ENCODE data around the gene RNF224. TPM values are rescaled to one million over a fixed set of nuclear protein-coding genes. Genes with fewer than 3 reads are reported as not detected.

RNF224 gene
- total RNA-seq, 1 donor from 2014 or later: not detected

- intact Hi-C loops (cut with DNase I): loop anchor here (2.0 kb wide), 1 partner anchor 17 kb away; the partner anchor contains the start of genes ANAPC2 and SSNA1
Measured at GRCh38 chr9:137205126-137206069, 21.9 kb upstream of the RNF224 start, which contains the start of the genes NDOR1 and TMEM203. Gene NDOR1 (plus strand): TSS chr9:137205700. CDS start chr9:137205778, 78 bp downstream. Gene TMEM203 (minus strand): TSS chr9:137205648. CDS start chr9:137205414, 234 bp downstream.

DNA sequence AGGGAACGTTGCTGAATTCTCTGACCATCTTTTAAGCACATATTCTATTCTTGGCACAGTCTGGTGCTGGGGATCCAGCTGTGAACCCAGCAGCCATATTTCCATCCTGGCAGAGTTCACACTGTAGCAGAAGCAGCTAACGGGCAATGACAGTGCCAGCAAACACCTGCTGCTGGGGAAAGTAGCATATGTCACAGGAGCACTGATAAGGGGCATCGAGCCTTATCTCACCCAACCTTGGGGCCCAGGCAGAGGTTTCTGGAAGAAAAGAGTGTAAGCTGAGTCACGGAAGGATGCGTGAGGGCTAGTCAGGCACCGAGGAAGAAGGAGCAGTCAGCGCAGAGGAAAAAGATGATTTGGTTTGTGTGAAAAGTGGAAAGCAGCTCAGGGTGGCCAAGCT, 20.7 kb upstream of the RNF224 start:
- no peak for ATAC-seq
- no peak for DNase-seq (ENCODE audit: missing footprints)
- intact Hi-C loops (cut with DNase I): no loop called here

More at GRCh38 chr9:137205126-137206069, 21.9 kb upstream of the RNF224 start, which contains the start of the genes NDOR1 and TMEM203:
- peak; percentile 97 for DNase-seq (ENCODE audit: missing footprints)
- peak; percentile 56 for ATAC-seq

DNA sequence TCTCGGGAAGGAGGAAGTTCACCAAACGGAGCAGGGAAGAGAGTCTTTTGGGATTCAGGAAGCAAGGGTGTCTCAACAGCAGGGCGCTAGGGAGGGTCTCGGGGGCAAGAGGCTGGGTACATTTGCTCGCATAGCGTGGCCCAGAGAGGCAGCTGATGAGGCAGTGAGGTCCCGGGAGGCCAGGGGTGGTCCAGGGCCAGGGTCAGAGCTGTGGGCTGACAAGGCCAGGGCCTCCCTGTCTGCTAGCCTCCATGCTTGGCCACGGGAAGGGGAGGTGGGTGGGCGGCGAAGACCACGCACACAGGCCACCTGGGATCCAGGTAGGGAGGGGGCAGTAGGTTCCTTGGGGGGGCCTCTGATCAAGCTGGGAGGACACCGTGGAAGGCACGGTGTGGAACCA, 15.8 kb upstream of the RNF224 start:
- intact Hi-C loops (cut with DNase I): no loop called here

GRCh38 chr9:137212520-137212919, 14.8 kb upstream of the RNF224 start:
- intact Hi-C loops (cut with DNase I): no loop called here
- ATAC-seq: no peak
- DNase-seq (ENCODE audit: missing footprints): no peak

More for the DNA sequence above, 15.8 kb upstream of the RNF224 start:
- DNase-seq (ENCODE audit: missing footprints) (no peak), ATAC-seq (no peak)

DNA sequence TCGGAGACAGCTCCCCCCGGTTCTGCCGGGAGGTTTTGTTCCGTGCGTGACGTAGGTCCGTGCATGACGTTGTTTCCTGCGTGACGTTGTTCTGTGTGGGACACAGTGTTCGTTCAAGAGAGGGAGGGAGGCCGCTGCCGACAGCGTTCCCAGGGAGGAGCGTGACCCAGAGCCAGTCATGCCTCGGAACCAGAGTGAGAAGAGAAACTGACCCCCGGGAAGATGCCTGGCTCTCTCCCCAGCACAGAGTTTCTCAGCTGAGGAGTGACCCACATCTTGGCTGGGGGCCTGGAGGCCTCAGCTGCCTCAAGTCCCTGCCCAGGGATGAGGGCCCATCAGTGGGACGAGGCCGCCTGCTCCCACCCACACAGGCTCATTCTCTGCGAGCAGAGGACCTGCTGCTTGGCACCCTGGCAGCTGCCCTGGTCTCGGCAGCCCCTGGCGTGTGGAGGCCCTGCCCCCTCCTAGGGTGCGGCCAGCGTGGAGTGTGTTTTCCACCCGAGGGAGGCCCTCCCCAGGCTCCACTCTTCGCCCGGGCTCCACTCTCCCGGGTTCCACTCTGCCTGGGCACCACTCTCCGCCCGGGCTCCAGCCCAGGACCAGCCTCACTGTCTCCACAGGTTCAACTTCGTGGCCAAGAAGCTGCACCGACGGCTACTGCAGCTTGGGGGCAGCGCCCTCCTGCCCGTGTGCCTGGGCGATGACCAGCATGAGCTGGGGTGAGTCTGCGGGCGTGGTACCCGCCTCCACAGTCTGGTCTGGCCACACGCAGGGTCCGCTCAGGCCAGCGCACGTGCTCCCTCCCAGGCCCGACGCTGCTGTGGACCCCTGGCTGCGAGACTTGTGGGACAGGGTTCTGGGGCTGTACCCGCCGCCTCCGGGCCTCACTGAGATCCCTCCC, 13.9 kb upstream of the RNF224 start:
- intact Hi-C loops (cut with DNase I): no loop called here
- ATAC-seq: no peak
- DNase-seq (ENCODE audit: missing footprints): no peak

DNA sequence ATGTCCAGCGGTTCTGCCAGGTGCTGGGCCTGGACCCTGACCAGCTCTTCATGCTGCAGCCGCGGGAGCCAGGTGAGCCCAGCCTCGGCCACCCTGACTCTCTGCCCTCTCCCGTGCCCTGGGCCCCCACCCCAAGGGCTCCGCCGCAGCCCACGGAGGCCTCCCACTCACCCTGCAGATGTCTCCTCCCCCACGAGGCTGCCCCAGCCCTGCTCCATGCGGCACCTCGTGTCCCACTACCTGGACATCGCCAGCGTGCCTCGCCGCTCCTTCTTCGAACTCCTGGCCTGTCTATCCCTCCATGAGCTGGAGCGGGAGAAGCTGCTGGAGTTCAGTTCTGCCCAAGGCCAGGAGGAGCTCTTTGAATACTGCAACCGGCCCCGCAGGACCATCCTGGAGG, 12.7 kb upstream of the RNF224 start:
- ATAC-seq (no peak), DNase-seq (ENCODE audit: missing footprints) (no peak)
- intact Hi-C loops (cut with DNase I): no loop called here

GRCh38 chr9:137215196-137215986, 11.9 kb upstream of the RNF224 start:
- intact Hi-C loops (cut with DNase I): no loop called here

DNA sequence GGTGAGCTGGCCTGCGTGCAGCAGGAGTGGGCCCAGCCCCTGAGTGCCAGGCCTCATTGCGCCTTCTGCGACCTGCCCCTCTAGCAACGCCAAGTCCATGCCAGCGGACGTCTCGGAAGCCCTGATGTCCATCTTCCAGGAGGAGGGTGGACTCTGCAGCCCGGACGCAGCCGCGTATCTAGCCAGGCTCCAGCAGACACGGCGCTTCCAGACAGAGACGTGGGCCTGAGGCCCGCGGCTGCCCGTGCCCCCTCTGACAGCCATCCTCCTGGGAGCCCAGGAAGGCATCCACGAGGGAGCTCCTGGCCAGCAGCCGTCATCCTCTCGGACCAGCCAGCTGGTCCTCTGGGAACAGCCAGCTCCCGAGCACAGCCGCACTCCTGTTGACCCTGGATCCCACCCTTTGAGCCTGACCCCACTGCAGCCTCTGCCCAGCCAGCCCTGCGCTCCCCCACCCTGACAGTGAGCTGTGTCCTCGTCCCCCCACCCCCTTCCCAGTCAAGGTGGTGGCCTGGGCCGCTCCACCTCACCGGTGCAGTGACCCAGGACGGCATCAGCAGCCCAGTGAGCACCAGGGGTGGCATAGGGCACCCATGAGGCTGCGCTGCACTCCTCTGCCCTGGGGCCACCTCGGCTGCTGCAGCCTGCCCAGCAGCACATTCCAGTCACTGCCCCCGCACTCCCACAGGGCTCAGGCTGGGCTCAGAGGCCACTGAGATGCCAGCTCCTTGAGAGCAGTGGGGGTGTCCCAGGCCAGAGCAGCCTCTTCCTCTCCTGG, 10.9 kb upstream of the RNF224 start:
- intact Hi-C loops (cut with DNase I): no loop called here
- no peak for DNase-seq (ENCODE audit: missing footprints)

More at GRCh38 chr9:137215196-137215986, 11.9 kb upstream of the RNF224 start:
- no peak for DNase-seq (ENCODE audit: missing footprints)
- ATAC-seq: no peak

DNA sequence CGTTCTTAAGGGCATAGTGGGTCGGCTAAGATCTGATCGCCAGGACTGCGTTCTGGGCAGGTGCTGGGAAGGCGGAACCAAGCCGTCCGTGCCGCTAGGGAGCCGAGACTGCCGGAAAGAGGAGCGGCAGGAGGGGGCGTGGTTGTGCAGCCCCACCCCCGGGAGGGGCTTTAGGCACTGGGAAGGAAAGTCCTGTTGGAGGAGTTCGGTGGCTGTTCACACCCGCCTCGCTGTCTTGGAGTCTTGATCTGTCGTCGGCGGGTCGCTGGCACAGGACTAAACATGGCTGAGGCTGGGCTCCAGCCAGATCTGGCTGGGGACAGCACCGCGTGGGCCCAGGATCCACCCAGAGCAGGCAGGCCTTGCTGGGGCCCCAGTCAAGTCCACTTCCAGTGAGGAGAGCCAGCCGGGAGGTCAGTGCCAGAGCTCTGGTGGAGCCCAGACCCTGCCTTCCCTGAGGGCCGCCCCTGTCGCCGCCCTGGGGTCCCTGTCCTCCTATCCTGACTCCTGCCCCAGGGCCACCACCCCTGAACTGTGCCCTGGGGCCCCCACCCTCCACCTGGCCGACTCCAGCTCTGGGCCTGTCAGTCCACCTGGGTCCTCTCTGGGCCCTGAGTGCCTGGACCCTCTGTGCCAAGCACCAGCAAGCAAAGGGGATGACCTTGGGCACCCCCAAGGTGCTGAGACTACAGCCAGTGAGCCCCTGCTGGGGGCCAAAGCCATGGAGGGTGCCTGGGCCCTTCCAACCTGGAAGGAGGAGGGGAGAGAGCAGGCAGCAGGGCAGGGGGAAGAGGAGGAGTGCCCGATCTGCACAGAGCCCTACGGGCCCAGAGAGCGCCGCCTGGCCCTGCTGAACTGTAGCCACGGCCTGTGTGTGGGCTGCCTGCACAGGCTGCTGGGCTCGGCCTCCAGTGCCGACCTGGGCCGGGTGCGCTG, 9.8 kb upstream of the RNF224 start:
- peak; percentile 83 for DNase-seq (ENCODE audit: missing footprints)
- ATAC-seq: peak; percentile 63
- intact Hi-C loops (cut with DNase I): no loop called here

More for the DNA sequence above, 10.9 kb upstream of the RNF224 start:
- no peak for ATAC-seq

DNA sequence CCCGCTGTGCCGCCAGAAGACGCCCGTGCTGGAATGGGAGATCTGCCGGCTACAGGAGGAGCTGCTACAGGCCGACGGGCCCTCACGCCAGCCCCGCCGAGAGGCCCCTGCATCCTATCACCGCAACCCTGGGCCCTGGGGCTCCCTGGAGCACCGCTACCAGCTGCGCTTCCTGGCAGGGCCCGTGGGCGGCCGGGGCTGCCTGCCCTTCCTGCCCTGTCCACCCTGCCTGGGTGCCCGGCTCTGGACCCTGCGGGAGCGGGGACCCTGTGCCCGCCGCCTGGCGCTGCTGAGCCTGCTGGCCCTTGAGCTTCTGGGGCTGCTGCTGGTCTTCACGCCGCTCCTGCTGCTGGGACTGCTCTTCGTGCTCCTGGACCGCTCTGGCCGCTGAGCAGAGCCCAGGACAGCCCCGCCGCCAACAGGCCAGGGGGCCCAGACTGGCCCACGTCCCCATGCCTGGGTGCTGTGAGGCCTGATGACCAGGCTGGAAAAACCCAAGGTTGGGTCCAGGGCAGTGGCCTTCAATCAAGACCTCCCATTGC, 9.0 kb upstream of the RNF224 start:
- no peak for ATAC-seq
- no peak for DNase-seq (ENCODE audit: missing footprints)

DNA sequence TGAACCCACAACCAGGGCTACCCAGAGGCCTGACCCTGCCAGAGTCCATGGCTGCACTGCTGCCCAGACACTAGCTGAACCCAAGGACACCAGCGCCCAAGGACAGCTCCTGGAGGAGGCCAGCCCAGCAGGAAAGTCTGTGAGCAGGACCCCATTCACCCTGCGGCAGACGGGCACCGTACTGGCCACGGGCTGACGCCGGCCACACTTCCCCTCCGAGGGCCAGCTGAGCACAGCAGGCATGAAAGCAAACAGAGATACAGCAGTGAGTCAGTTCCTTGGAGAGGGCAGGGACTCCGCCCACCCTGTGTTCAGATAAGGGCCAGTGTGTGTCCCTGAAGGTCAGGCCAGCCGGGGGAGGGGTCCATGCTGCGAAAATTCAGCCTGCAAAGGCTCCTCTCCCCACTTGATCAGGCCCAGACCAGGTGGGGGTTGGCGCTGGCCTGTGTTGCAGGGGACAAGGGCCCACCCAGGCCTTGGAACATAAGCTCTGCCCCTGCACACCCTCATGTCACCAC, 8.5 kb upstream of the RNF224 start:
- ATAC-seq (no peak), DNase-seq (ENCODE audit: missing footprints) (no peak)
- intact Hi-C loops (cut with DNase I): no loop called here

More for the DNA sequence above, 9.0 kb upstream of the RNF224 start:
- intact Hi-C loops (cut with DNase I): no loop called here

DNA sequence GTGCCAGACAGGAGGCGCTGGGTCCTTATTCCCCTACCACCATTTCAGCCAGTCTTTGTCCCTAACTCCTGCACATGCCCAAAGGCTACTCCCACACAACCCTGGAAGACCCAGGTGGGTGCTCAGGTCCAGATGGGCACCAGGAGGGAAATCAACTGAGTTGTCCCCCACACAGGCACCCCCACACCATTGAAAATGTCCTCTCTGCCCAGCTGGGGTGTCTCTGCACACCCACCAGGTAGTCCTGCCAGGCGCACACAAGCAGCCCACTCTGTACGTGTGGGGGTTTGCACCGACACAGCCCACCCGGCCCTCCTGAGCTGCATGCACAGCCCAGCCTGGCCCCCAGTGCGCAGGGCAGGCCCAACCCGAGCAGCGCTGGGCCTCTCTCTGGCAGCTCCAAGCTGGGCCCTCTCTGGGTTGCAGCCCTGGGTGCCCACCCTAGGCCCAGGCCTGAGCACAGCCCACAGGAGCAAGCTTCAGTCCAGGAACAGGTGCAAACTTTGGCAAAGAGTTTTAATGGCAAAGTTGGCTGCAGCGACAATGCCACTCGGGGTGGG, 7.5 kb upstream of the RNF224 start:
- DNase-seq (ENCODE audit: missing footprints) (no peak), ATAC-seq (no peak)
- intact Hi-C loops (cut with DNase I): loop anchor here (5.0 kb wide), 1 partner anchor 428 kb away; the partner anchor contains the start of gene TMEM141

GRCh38 chr9:137220317-137221094, 6.8 kb upstream of the RNF224 start:
- ATAC-seq (no peak), DNase-seq (ENCODE audit: missing footprints) (no peak)
- intact Hi-C loops (cut with DNase I): loop anchor here (5.0 kb wide), 1 partner anchor 428 kb away; the partner anchor contains the start of gene TMEM141

- ATAC-seq (no peak), DNase-seq (ENCODE audit: missing footprints) (no peak)
- intact Hi-C loops (cut with DNase I): loop anchor here (5.0 kb wide), 1 partner anchor 429 kb away; the partner anchor contains the start of gene TMEM141
Measured at GRCh38 chr9:137221095-137221505, 6.2 kb upstream of the RNF224 start.
